Measurements from ENCODE around the gene SH3RF1. TPM values are rescaled to one million over a fixed set of nuclear protein-coding genes. Genes with fewer than 3 reads are reported as not detected.

The SH3RF1 gene
- total and polyA plus RNA-seq, 2 of the 13 experiments (the other 11 are each of a cell fraction or from before 2014, with no cell fraction given): 3.1 to 3.2 TPM

- no peak for FAIRE-seq
- in situ Hi-C loops (cut with HindIII; ENCODE audit: extremely low pct_ligation_motif_present, low pct_unique_long_range_greater_than_20kb): no loop called here
- no peak for ATAC-seq
- ChIA-PET POLR2A (no interaction called here), CTCF (ENCODE audit: low intra/inter-chr PET ratio, low total read pairs) (no interaction called here)
- Histone ChIP-seq H3K36me3 (replicated peaks in 1 of 2; ENCODE audit: control insufficient read depth in 1 of 2, insufficient read depth in 2 of 2, low read length in 2 of 2) (peaks cover 6 to 16% of the 10 kb centered on the region in 2 experiments; a peak in 3 of 5 replicates), H3K9ac (ENCODE audit: insufficient read depth, low read depth, low read length) (no peak overlapping the region), H3K4me1 (ENCODE audit: insufficient read depth, low read length) (peaks cover 9% of the 10 kb centered on the region; the same call in 1 of the 2 replicates), H3K4me2 (ENCODE audit: low read depth, low read length) (no peak overlapping the region), H4K20me1 (ENCODE audit: insufficient read depth, low read length) (no peaks in the 10 kb centered on the region), H3K27ac (ENCODE audit: extremely low read length, insufficient read depth, low read length) (no peak overlapping the region), H3K27me3 (ENCODE audit: control insufficient read depth in 1 of 2, insufficient read depth in 2 of 2, low read length in 2 of 2) (no peaks in the 10 kb centered on the region), H3K9me3 (ENCODE audit: low read length) (no peaks in the 10 kb centered on the region), H3K4me3 (replicated peaks in 1 of 3; ENCODE audit: insufficient read depth in 1 of 3, low read depth in 2 of 3, low read length in 3 of 3) (no peak overlapping the region), H2AFZ (ENCODE audit: low read length) (no peak overlapping the region), H3K79me2 (ENCODE audit: insufficient read depth, low read length) (no peaks in the 10 kb centered on the region)
- intact Hi-C loops (cut with micrococcal nuclease; ENCODE audit: unreplicated experiment): no loop called here
- no peak for DNase-seq (ENCODE audit: low spot score)
- no TSS peak for BruUV-seq (replicated peaks)
- 95% methylated on average over 7 of the region's 7 CpGs for WGBS (ENCODE audit: low lambda C conversion rate)
- no peak for TF ChIP-seq ZNF775 (CRISPR knock-in tag; IDR thresholded peaks at IDR 0.05; ENCODE audit: borderline replicate concordance)
- TF ChIP-seq HIVEP1 (CRISPR knock-in tag; IDR thresholded peaks at IDR 0.05): no peak
- no peak for TF ChIP-seq TBX3 (IDR thresholded peaks at IDR 0.05; ENCODE audit: borderline replicate concordance)
- no peak for TF ChIP-seq MTERF4 (CRISPR knock-in tag; IDR thresholded peaks at IDR 0.05)
- TF ChIP-seq RELA (CRISPR knock-in tag; IDR thresholded peaks at IDR 0.05): no peak
- TF ChIP-seq ZNF720 (CRISPR knock-in tag; IDR thresholded peaks at IDR 0.05): no peak
- TF ChIP-seq ZNF331 (CRISPR knock-in tag; IDR thresholded peaks at IDR 0.05): no peak
- TF ChIP-seq ZNF776 (CRISPR knock-in tag; IDR thresholded peaks at IDR 0.05): no peak
- TF ChIP-seq POLR2G (IDR thresholded peaks at IDR 0.05; ENCODE audit: low read depth, low read length): no peak
- no peak for TF ChIP-seq MNT (IDR thresholded peaks at IDR 0.05)
- no peak for TF ChIP-seq ATF2 (CRISPR knock-in tag; IDR thresholded peaks at IDR 0.05)
- TF ChIP-seq RARA (CRISPR knock-in tag; IDR thresholded peaks at IDR 0.05): no peak
- no peak for TF ChIP-seq ZNF646 (CRISPR knock-in tag; IDR thresholded peaks at IDR 0.05)
- TF ChIP-seq SMC3 (IDR thresholded peaks at IDR 0.05; ENCODE audit: low read length): no peak
These were observed 153.1 kb downstream of the SH3RF1 start for GRCh38 chr4:169117591-169118081.

Data from HepG2 (cell line).